MCF 10A (cell line): Measurements from ENCODE around the gene BTC. TPM values are rescaled to one million over a fixed set of nuclear protein-coding genes. Genes with fewer than 3 reads are reported as not detected.

ENCODE experiments used
- BruUV-seq: library from RNA; stranded (reverse); fragments of 400-500 nt; replicated peaks from 2 replicates; lab custom pipeline; 2021; lab: Mats Ljungman, UMichigan
- CTCF ChIA-PET: fragments of 300-600 bp; sonication (Branson Sonifier 250); formaldehyde crosslinking; extraction: SDS; loops from one replicate; lab custom pipeline; 2021; ENCODE audit warnings: antibody characterized with exemption, inconsistent platforms; lab: Yijun Ruan, JAX
- POLR2A ChIA-PET: fragments of 300-600, 350-650 bp; sonication (Branson Sonifier 250); formaldehyde crosslinking; extraction: SDS; loops from one replicate; lab custom pipeline; 2020; ENCODE audit warnings: antibody characterized with exemption, inconsistent platforms; lab: Yijun Ruan, JAX
- DNase-seq: peaks from one replicate; pipeline ENCODE4 v3.0.0-alpha.2; 2018; ENCODE audit not compliant: unreplicated experiment
- H3K27ac Mint-ChIP-seq: one replicate; pipeline ENCODE4 v1.8.0; 2022; ENCODE audit warnings: mild to moderate bottlenecking, low read depth, mixed read lengths; ENCODE audit not compliant: unreplicated experiment
- H3K27me3 Mint-ChIP-seq: one replicate; pipeline ENCODE4 v1.8.0; 2022; ENCODE audit warnings: mixed read lengths; ENCODE audit not compliant: insufficient read depth, unreplicated experiment
- H3K36me3 Mint-ChIP-seq: one replicate; pipeline ENCODE4 v1.8.0; 2022; ENCODE audit warnings: mild to moderate bottlenecking, moderate library complexity, mixed read lengths; ENCODE audit not compliant: insufficient read depth, unreplicated experiment
- H3K4me1 Mint-ChIP-seq: one replicate; pipeline ENCODE4 v1.8.0; 2022; ENCODE audit warnings: mixed read lengths; ENCODE audit not compliant: insufficient read depth, unreplicated experiment
- H3K4me3 Mint-ChIP-seq: one replicate; pipeline ENCODE4 v1.8.0; 2022; ENCODE audit warnings: mild to moderate bottlenecking, moderate library complexity, mixed read lengths; ENCODE audit not compliant: unreplicated experiment
- H3K9me3 Mint-ChIP-seq: one replicate; pipeline ENCODE4 v1.8.0; 2022; ENCODE audit warnings: mixed read lengths; ENCODE audit not compliant: unreplicated experiment
- CTCF ChIP-seq: fragments of 200-600 bp; IDR thresholded peaks from one replicate; pipeline ENCODE4 v1.8.0; 2022; ENCODE audit warnings: antibody characterized with exemption, mild to moderate bottlenecking; ENCODE audit not compliant: unreplicated experiment
- intact Hi-C: fragments of 100-400 bp; cut with micrococcal nuclease; formaldehyde crosslinking; loops from 2 replicates; pipeline ENCODE4 v1.14.1; 2022
- total RNA-seq: library from RNA; stranded (reverse); gene quantifications from 2 replicates; pipeline ENCODE4 v1.2.3, GENCODE V29; 2022

Gene BTC
- total RNA-seq, 1 experiment from 2014 or later, result 1.7 TPM

- TF ChIP-seq CTCF, result peak; percentile 36
- CTCF ChIA-PET, result interaction anchor here (0.5 to 4.2 kb wide), 32 partner anchors 8 to 1082 kb away, joined by 3 to 36 read pairs (median 4); no protein-coding TSS in a partner anchor
- Mint-ChIP-seq H3K9me3 (no peaks in the 10 kb centered on the region), H3K27me3 (peaks cover 18% of the 10 kb centered on the region), H3K4me3 (peak overlapping the region; percentile 97), H3K4me1 (peaks cover 11% of the 10 kb centered on the region), H3K36me3 (no peaks in the 10 kb centered on the region), H3K27ac (peak overlapping the region; percentile 92)
- BruUV-seq, result no TSS peak
- POLR2A ChIA-PET, result interaction anchor here (0.7 to 3.0 kb wide), 4 partner anchors 17 to 1296 kb away, joined by 3 to 16 read pairs (median 3); no protein-coding TSS in a partner anchor
- DNase-seq, result peak; percentile 59
- intact Hi-C loops, result loop anchor here (1.0 to 5.0 kb wide), 3 partner anchors 111 to 257 kb away; no protein-coding TSS in a partner anchor
Observed at GRCh38 chr4:74793757-74794381, 454 bp downstream of the BTC start.

- Mint-ChIP-seq H3K4me3 (no peak overlapping the region), H3K36me3 (no peaks in the 10 kb centered on the region), H3K4me1 (peaks cover 11% of the 10 kb centered on the region), H3K9me3 (no peaks in the 10 kb centered on the region), H3K27me3 (peaks cover 10% of the 10 kb centered on the region), H3K27ac (no peak overlapping the region)
- intact Hi-C loops, result loop anchor here (5.0 kb wide), 1 partner anchor 253 kb away; no protein-coding TSS in a partner anchor
- POLR2A ChIA-PET, result interaction anchor here (1.6 kb wide), 1 partner anchor 15 kb away, joined by 4 read pairs; no protein-coding TSS in a partner anchor
- CTCF ChIA-PET, result no interaction called here
- BruUV-seq, result no TSS peak
- DNase-seq, result no peak
- no peak for TF ChIP-seq CTCF
Observed at GRCh38 chr4:74790652-74791051, 3.7 kb downstream of the BTC start.

GRCh38 chr4:74789518-74789917 lies 4.8 kb downstream of the BTC start:
- Mint-ChIP-seq H3K27ac (no peak overlapping the region), H3K4me3 (no peak overlapping the region), H3K36me3 (no peaks in the 10 kb centered on the region), H3K27me3 (peaks cover 7% of the 10 kb centered on the region), H3K9me3 (no peaks in the 10 kb centered on the region), H3K4me1 (peaks cover 11% of the 10 kb centered on the region)
- ChIA-PET CTCF (no interaction called here), POLR2A (interaction anchor here (1.6 kb wide), 1 partner anchor 14 kb away, joined by 4 read pairs; no protein-coding TSS in a partner anchor)
- no peak for DNase-seq
- BruUV-seq, result no TSS peak
- no peak for TF ChIP-seq CTCF
- intact Hi-C loops, result no loop called here

GRCh38 chr4:74777531-74777930 lies 16.8 kb downstream of the BTC start:
- DNase-seq, result no peak
- BruUV-seq, result no TSS peak
- ChIA-PET POLR2A (interaction anchor here (0.6 to 3.2 kb wide), 4 partner anchors 9 to 34 kb away, joined by 3 to 16 read pairs (median 7); partner anchors contain the start of gene BTC), CTCF (interaction anchor here (0.6 to 3.6 kb wide), 3 partner anchors 16 to 101 kb away, joined by 3 to 14 read pairs (median 3); partner anchors contain the start of gene BTC)
- TF ChIP-seq CTCF, result no peak
- no peaks in the 10 kb centered on the region for H3K9me3 Mint-ChIP-seq
- no peak overlapping the region for H3K27ac Mint-ChIP-seq
- H3K4me3 Mint-ChIP-seq, result no peak overlapping the region
- H3K36me3 Mint-ChIP-seq, result no peaks in the 10 kb centered on the region
- intact Hi-C loops, result no loop called here
- no peaks in the 10 kb centered on the region for H3K27me3 Mint-ChIP-seq
- H3K4me1 Mint-ChIP-seq, result peaks cover 5% of the 10 kb centered on the region
